Measurements from ENCODE around the gene CCDC28B.

CCDC28B gene

GRCh38 chr1:32204943-32205361 is 4.6 kb downstream of the CCDC28B start:
- ATAC-seq, result no peak
- TF ChIP-seq ZFP30 (CRISPR knock-in tag; IDR thresholded peaks at IDR 0.05), result no peak
- TF ChIP-seq OSR1 (CRISPR knock-in tag; IDR thresholded peaks at IDR 0.05), result no peak
- TF ChIP-seq ARNTL (CRISPR knock-in tag; IDR thresholded peaks at IDR 0.05; ENCODE audit: borderline replicate concordance, low read depth), result no peak
- TF ChIP-seq TSHZ2 (CRISPR knock-in tag; IDR thresholded peaks at IDR 0.05), result no peak
- TF ChIP-seq ISL1 (CRISPR knock-in tag; IDR thresholded peaks at IDR 0.05), result no peak
- no peak for TF ChIP-seq CSDC2 (CRISPR knock-in tag; IDR thresholded peaks at IDR 0.05)
- no peak for TF ChIP-seq CREB5 (CRISPR knock-in tag; IDR thresholded peaks at IDR 0.05; ENCODE audit: low read depth)
- no peak for TF ChIP-seq ESRRG (CRISPR knock-in tag; IDR thresholded peaks at IDR 0.05)
- no peak for TF ChIP-seq ZC3H10 (CRISPR knock-in tag; IDR thresholded peaks at IDR 0.05)
- TF ChIP-seq ZNF70 (CRISPR knock-in tag; IDR thresholded peaks at IDR 0.05), result no peak
- no peak for TF ChIP-seq ZNF8 (CRISPR knock-in tag; IDR thresholded peaks at IDR 0.05)
- TF ChIP-seq TOX (CRISPR knock-in tag; IDR thresholded peaks at IDR 0.05; ENCODE audit: borderline replicate concordance), result no peak
- TF ChIP-seq BACH2 (CRISPR knock-in tag; IDR thresholded peaks at IDR 0.05; ENCODE audit: borderline replicate concordance), result no peak
- no peak for TF ChIP-seq POU6F1 (CRISPR knock-in tag; IDR thresholded peaks at IDR 0.05; ENCODE audit: borderline replicate concordance, low read depth)
- TF ChIP-seq TCF4 (CRISPR knock-in tag; IDR thresholded peaks at IDR 0.05; ENCODE audit: borderline replicate concordance), result no peak
- no peak for TF ChIP-seq ZFP3 (CRISPR knock-in tag; IDR thresholded peaks at IDR 0.05)
- no peak for TF ChIP-seq PPARA (CRISPR knock-in tag; IDR thresholded peaks at IDR 0.05; ENCODE audit: borderline replicate concordance)
- TF ChIP-seq RARB (CRISPR knock-in tag; IDR thresholded peaks at IDR 0.05), result no peak
- TF ChIP-seq ZNF565 (CRISPR knock-in tag; conservative IDR thresholded peaks at IDR 0.05; ENCODE audit: low read depth), result no peak

DNA sequence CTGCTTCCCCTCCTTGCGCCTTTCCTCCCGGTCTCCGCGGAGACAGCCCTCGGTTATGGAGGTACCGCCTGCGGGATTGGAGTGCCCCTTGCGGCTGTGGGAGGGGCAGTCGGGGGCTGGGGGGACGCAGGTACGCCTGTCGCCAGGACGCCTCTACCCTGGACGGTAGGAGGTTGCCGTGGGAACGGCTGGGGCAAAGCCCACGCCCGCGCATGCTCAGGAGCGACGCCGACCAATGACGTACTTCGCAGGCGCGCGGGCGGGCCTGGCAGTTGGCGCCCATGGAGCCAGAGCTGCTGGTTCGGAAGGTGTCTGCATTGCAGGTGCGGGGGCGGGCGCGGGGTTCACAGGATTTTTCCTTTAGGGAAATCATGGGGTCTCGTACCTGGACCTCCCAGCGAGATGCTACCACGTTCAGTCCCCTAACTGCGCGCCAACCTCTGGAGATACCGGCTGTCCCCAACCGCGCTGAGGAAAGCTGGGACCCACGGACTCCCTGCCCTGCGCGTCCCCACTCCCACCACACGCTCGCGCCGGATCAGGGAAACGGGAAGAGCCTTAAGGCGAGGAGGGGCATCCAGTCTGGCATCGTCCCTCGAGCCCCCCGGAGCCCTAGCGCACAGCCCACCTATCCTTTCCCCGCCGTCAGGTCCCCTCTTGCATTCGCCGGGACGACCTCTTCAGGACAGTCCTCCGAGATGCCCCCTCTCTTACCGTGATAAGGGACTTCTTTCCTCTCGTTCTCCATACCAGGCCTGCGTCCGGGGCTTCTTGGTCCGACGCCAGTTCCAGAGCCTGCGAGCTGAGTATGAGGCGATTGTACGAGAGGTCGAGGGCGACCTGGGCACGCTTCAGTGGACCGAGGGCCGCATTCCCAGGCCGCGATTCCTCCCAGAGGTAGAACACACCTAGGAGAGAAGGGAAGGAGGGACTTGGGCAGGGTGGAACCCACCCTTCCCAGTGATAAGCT is 5.3 kb downstream of the CCDC28B start, which contains the start of gene IQCC:
Gene IQCC (plus strand): TSS at position 271 of the 970 bp plus-strand sequence. CDS start 11 bp downstream, at position 282.
- ATAC-seq, result peak; percentile 72
- TF ChIP-seq, protein P1, sequence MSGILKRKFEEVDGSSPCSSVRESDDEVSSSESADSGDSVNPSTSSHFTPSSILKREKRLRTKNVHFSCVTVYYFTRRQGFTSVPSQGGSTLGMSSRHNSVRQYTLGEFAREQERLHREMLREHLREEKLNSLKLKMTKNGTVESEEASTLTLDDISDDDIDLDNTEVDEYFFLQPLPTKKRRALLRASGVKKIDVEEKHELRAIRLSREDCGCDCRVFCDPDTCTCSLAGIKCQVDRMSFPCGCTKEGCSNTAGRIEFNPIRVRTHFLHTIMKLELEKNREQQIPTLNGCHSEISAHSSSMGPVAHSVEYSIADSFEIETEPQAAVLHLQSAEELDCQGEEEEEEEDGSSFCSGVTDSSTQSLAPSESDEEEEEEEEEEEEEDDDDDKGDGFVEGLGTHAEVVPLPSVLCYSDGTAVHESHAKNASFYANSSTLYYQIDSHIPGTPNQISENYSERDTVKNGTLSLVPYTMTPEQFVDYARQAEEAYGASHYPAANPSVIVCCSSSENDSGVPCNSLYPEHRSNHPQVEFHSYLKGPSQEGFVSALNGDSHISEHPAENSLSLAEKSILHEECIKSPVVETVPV (CRISPR knock-in tag; IDR thresholded peaks at IDR 0.05), result 0 out of 2 replicates have a peak, but pooled peaks have one; percentile 38
- TF ChIP-seq ZNF70 (CRISPR knock-in tag; IDR thresholded peaks at IDR 0.05), result peak; percentile 77
- no peak for TF ChIP-seq OSR1 (CRISPR knock-in tag; IDR thresholded peaks at IDR 0.05)

- no peak for ATAC-seq
- TF ChIP-seq ZFP30 (CRISPR knock-in tag; IDR thresholded peaks at IDR 0.05) (no peak), GLIS3 (CRISPR knock-in tag; IDR thresholded peaks at IDR 0.05) (no peak), ZNF70 (CRISPR knock-in tag; IDR thresholded peaks at IDR 0.05) (no peak), OSR1 (CRISPR knock-in tag; IDR thresholded peaks at IDR 0.05) (no peak), PPARA (CRISPR knock-in tag; IDR thresholded peaks at IDR 0.05; ENCODE audit: borderline replicate concordance) (no peak), ZC3H10 (CRISPR knock-in tag; IDR thresholded peaks at IDR 0.05) (no peak), CSDC2 (CRISPR knock-in tag; IDR thresholded peaks at IDR 0.05) (no peak), ESRRG (CRISPR knock-in tag; IDR thresholded peaks at IDR 0.05) (no peak), RARB (CRISPR knock-in tag; IDR thresholded peaks at IDR 0.05) (no peak), ZFP3 (CRISPR knock-in tag; IDR thresholded peaks at IDR 0.05) (no peak), CREB5 (CRISPR knock-in tag; IDR thresholded peaks at IDR 0.05; ENCODE audit: low read depth) (no peak), TSHZ2 (CRISPR knock-in tag; IDR thresholded peaks at IDR 0.05) (no peak), ZNF565 (CRISPR knock-in tag; conservative IDR thresholded peaks at IDR 0.05; ENCODE audit: low read depth) (no peak)
- TF ChIP-seq, protein P2, sequence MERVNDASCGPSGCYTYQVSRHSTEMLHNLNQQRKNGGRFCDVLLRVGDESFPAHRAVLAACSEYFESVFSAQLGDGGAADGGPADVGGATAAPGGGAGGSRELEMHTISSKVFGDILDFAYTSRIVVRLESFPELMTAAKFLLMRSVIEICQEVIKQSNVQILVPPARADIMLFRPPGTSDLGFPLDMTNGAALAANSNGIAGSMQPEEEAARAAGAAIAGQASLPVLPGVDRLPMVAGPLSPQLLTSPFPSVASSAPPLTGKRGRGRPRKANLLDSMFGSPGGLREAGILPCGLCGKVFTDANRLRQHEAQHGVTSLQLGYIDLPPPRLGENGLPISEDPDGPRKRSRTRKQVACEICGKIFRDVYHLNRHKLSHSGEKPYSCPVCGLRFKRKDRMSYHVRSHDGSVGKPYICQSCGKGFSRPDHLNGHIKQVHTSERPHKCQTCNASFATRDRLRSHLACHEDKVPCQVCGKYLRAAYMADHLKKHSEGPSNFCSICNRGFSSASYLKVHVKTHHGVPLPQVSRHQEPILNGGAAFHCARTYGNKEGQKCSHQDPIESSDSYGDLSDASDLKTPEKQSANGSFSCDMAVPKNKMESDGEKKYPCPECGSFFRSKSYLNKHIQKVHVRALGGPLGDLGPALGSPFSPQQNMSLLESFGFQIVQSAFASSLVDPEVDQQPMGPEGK (CRISPR knock-in tag; IDR thresholded peaks at IDR 0.05; ENCODE audit: borderline replicate concordance), result no peak
These were observed 8.1 kb downstream of the CCDC28B start for GRCh38 chr1:32208469-32208868.

Data from SK-N-SH treated with all-trans-retinoic acid at 6 μM for 48 hours (cell line).